ENCODE results near the gene PTCD2. TPM values are rescaled to one million over a fixed set of nuclear protein-coding genes. Genes with fewer than 3 reads are reported as not detected.

The PTCD2 gene
- total and polyA plus RNA-seq, 2 donors (not counting 3 experiments of a cell fraction or from before 2014, with no cell fraction given): 4.3 to 6.7 TPM

DNA sequence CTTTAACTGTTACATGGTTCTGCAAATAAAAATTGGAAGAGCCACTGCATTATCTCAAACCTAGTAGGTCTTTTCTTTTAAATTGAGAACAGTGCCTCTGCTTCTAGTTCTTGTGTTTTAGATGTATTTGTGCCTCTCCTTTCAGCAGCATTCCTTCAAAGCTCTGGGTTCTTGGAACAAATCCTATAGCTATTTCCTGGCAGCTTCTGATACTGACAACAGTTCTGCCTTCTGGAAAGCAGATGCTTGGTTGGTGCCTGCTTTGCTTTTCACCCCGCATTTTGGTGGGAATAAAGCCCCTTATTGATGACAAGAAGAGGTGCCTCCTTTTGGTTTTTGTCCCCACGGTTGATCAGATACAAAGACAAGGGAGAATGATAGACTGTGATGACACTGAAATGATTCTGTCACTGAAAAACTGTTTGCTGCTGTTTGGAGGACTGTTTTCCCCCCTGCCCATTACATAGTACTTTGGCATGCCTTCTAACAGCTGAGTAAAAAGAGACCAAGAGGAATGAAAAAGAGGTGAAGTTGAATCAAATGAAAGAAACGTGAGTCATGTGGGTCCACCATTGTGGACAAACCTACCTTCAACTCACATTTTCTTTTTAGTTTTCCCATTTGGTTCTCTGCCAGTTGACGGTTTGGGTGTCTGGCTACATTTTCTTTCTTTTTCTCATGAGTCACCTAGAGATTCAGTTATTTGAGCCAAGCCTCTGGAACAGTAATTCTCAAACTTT, 5.6 kb downstream of the PTCD2 start:
- FAIRE-seq: peak; percentile 54
- Histone ChIP-seq H4K20me1 (replicated peaks; ENCODE audit: control insufficient read depth, extremely low read depth, insufficient read depth, low read length) (no peaks in the 10 kb centered on the region), H3K27me3 (ENCODE audit: control insufficient read depth in 2 of 2, insufficient read depth in 2 of 2, low read length in 2 of 2) (no peaks in the 10 kb centered on the region), H2AFZ (ENCODE audit: low read depth, low read length) (no peak overlapping the region), H3K9ac (replicated peaks; ENCODE audit: extremely low read depth, insufficient read depth, low read length) (no peak overlapping the region), H3K79me2 (ENCODE audit: control insufficient read depth, insufficient read depth, low read length) (no peaks in the 10 kb centered on the region), H3K9me3 (replicated peaks; ENCODE audit: control insufficient read depth, insufficient read depth, low read length) (no peaks in the 10 kb centered on the region), H3K4me2 (ENCODE audit: insufficient read depth, low read length) (no peak overlapping the region), H3K4me3 (replicated peaks in 1 of 3; ENCODE audit: insufficient read depth in 1 of 3, low read depth in 1 of 3, low read length in 3 of 3) (no peak overlapping the region), H3K27ac (ENCODE audit: insufficient read depth, low read depth, low read length) (no peak overlapping the region), H3K4me1 (ENCODE audit: control insufficient read depth, extremely low read depth, insufficient read depth, low read length) (no peaks in the 10 kb centered on the region), H3K9me1 (replicated peaks; ENCODE audit: control insufficient read depth, extremely low read depth, insufficient read depth, low read length) (no peaks in the 10 kb centered on the region), H3K36me3 (ENCODE audit: control insufficient read depth in 2 of 2, extremely low read depth in 1 of 2, insufficient read depth in 2 of 2, low read length in 2 of 2) (peaks cover 2 to 10% of the 10 kb centered on the region in 2 experiments)
- dilution Hi-C loops (cut with MboI; ENCODE audit: extremely low pct_ligation_motif_present, low sequenced_read_pairs): no loop called here
- no peak for DNase-seq (ENCODE audit: low read depth, low spot score)
- ChIA-PET POLR2A (no interaction called here), CTCF (no interaction called here)
- intact Hi-C loops (cut with micrococcal nuclease): no loop called here
- no peak for TF ChIP-seq POLR2A (IDR thresholded peaks at IDR 0.05; ENCODE audit: low read depth, low read length)
- no peak for TF ChIP-seq FOS (IDR thresholded peaks at IDR 0.05; ENCODE audit: borderline replicate concordance, insufficient read depth, low read length)
- TF ChIP-seq EZH2 (IDR thresholded peaks at IDR 0.05; ENCODE audit: borderline replicate concordance, low read depth, low read length, severe bottlenecking): no peak
- no peak for TF ChIP-seq JUN (IDR thresholded peaks at IDR 0.05; ENCODE audit: borderline replicate concordance, insufficient read depth, insufficient read length, low read depth)
- BruUV-seq (replicated peaks): no TSS peak

DNA sequence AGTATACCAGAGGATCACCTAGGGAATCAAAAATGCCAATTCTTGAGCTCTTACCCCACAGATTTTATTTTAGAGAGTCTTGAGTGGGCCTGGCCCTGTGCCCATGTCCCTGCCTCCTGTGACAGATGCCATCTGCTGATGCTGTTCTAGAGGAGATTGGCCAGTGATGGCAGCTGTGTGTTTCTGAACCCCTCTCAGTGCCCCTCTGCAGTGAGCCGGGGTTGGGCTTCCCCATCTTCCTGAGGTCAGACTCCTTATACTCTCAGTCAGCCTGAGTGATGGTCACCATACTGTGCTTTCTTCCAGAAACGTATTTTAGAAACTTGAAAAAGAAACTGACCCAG, 6.1 kb downstream of the PTCD2 start:
- no TSS peak for BruUV-seq (replicated peaks)
- DNase-seq (ENCODE audit: low read depth, low spot score) (no peak), FAIRE-seq (no peak)
- intact Hi-C loops (cut with micrococcal nuclease): no loop called here
- no peaks in the 10 kb centered on the region for H3K79me2 ChIP-seq (ENCODE audit: control insufficient read depth, insufficient read depth, low read length)
- no peak overlapping the region for H3K4me2 ChIP-seq (ENCODE audit: insufficient read depth, low read length)
- dilution Hi-C loops (cut with MboI; ENCODE audit: extremely low pct_ligation_motif_present, low sequenced_read_pairs): no loop called here
- no peaks in the 10 kb centered on the region for H3K9me1 ChIP-seq (replicated peaks; ENCODE audit: control insufficient read depth, extremely low read depth, insufficient read depth, low read length)
- no peak overlapping the region for H3K27ac ChIP-seq (ENCODE audit: insufficient read depth, low read depth, low read length)
- ChIA-PET POLR2A (no interaction called here), CTCF (no interaction called here)
- no peaks in the 10 kb centered on the region for H3K27me3 ChIP-seq (ENCODE audit: control insufficient read depth in 2 of 2, insufficient read depth in 2 of 2, low read length in 2 of 2)
- no peak overlapping the region for H3K4me3 ChIP-seq (replicated peaks in 1 of 3; ENCODE audit: insufficient read depth in 1 of 3, low read depth in 1 of 3, low read length in 3 of 3)
- no peak overlapping the region for H3K9ac ChIP-seq (replicated peaks; ENCODE audit: extremely low read depth, insufficient read depth, low read length)
- H3K9me3 ChIP-seq (replicated peaks; ENCODE audit: control insufficient read depth, insufficient read depth, low read length): no peaks in the 10 kb centered on the region
- no peak for TF ChIP-seq EZH2 (IDR thresholded peaks at IDR 0.05; ENCODE audit: borderline replicate concordance, low read depth, low read length, severe bottlenecking)
- TF ChIP-seq, protein P1, sequence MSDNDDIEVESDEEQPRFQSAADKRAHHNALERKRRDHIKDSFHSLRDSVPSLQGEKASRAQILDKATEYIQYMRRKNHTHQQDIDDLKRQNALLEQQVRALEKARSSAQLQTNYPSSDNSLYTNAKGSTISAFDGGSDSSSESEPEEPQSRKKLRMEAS (IDR thresholded peaks at IDR 0.05; ENCODE audit: insufficient read depth, insufficient read length): no peak
- no peak for TF ChIP-seq GATA2 (IDR thresholded peaks at IDR 0.05; ENCODE audit: insufficient read depth, insufficient read length, low read depth, low read length)
- no peak for TF ChIP-seq POLR2AphosphoS5 (IDR thresholded peaks at IDR 0.05; ENCODE audit: insufficient read depth, low read depth, low read length)
- TF ChIP-seq FOS (IDR thresholded peaks at IDR 0.05; ENCODE audit: borderline replicate concordance, insufficient read depth, low read length): no peak
- no peak for TF ChIP-seq MYC (IDR thresholded peaks at IDR 0.05; ENCODE audit: low read depth, low read length)
- no peak for TF ChIP-seq POLR2A (IDR thresholded peaks at IDR 0.05; ENCODE audit: low read depth, low read length)
- H4K20me1 ChIP-seq (replicated peaks; ENCODE audit: control insufficient read depth, extremely low read depth, insufficient read depth, low read length): no peaks in the 10 kb centered on the region
- H3K4me1 ChIP-seq (ENCODE audit: control insufficient read depth, extremely low read depth, insufficient read depth, low read length): no peaks in the 10 kb centered on the region
- no peak overlapping the region for H2AFZ ChIP-seq (ENCODE audit: low read depth, low read length)
- H3K36me3 ChIP-seq (ENCODE audit: control insufficient read depth in 2 of 2, extremely low read depth in 1 of 2, insufficient read depth in 2 of 2, low read length in 2 of 2): peaks cover 2 to 11% of the 10 kb centered on the region in 2 experiments
